ENCODE data around the gene KCNMB4. TPM values are rescaled to one million over a fixed set of nuclear protein-coding genes. Genes with fewer than 3 reads are reported as not detected.

KCNMB4 gene
- total RNA-seq, 4 donors from 2014 or later, result 2.6 to 11.0 (median 3.1) TPM

- H3K4me1 ChIP-seq, result no peaks in the 10 kb centered on the region
- H3K36me3 ChIP-seq, result no peaks in the 10 kb centered on the region
- intact Hi-C loops (cut with DNase I; ENCODE audit: low total_unique reads), result no loop called here
- no peak overlapping the region for H3K27ac ChIP-seq
- no peak overlapping the region for H3K4me3 ChIP-seq
- H3K27me3 ChIP-seq, result no peaks in the 10 kb centered on the region
- no peaks in the 10 kb centered on the region for H3K9me3 ChIP-seq
- no peak for DNase-seq
- TF ChIP-seq POLR2A (IDR thresholded peaks at IDR 0.05) (no peak), CTCF (IDR thresholded peaks at IDR 0.05) (no peak)
Measured at GRCh38 chr12:70360218-70360617, 5.9 kb upstream of the KCNMB4 start.

GRCh38 chr12:70364695-70365397, 1.2 kb upstream of the KCNMB4 start:
- Histone ChIP-seq H3K9me3 (no peaks in the 10 kb centered on the region), H3K27ac (no peak overlapping the region), H3K4me3 (peak overlapping the region in 1 of 2 donors; percentile 71), H3K36me3 (no peaks in the 10 kb centered on the region), H3K27me3 (no peaks in the 10 kb centered on the region), H3K4me1 (no peaks in the 10 kb centered on the region)
- no peak for DNase-seq
- intact Hi-C loops (cut with DNase I; ENCODE audit: low total_unique reads), result no loop called here
- TF ChIP-seq POLR2A (IDR thresholded peaks at IDR 0.05), result no peak
- TF ChIP-seq CTCF (IDR thresholded peaks at IDR 0.05), result no peak

- DNase-seq, result peak in 1 of 2 donors; percentile 13
- intact Hi-C loops (cut with DNase I; ENCODE audit: low total_unique reads), result no loop called here
- Histone ChIP-seq H3K4me3 (peak overlapping the region; percentile 45 to 71), H3K4me1 (no peaks in the 10 kb centered on the region), H3K9me3 (no peaks in the 10 kb centered on the region), H3K27ac (no peak overlapping the region), H3K27me3 (no peaks in the 10 kb centered on the region), H3K36me3 (no peaks in the 10 kb centered on the region)
- no peak for TF ChIP-seq POLR2A (IDR thresholded peaks at IDR 0.05)
- TF ChIP-seq CTCF (IDR thresholded peaks at IDR 0.05), result no peak
Measured at GRCh38 chr12:70365398-70365647, 767 bp upstream of the KCNMB4 start.

- Histone ChIP-seq H3K27ac (peak overlapping the region in 1 of 2 donors; percentile 61), H3K9me3 (no peaks in the 10 kb centered on the region), H3K4me1 (no peaks in the 10 kb centered on the region), H3K36me3 (no peaks in the 10 kb centered on the region), H3K4me3 (peak overlapping the region; percentile 45 to 71), H3K27me3 (no peaks in the 10 kb centered on the region)
- intact Hi-C loops (cut with DNase I; ENCODE audit: low total_unique reads), result no loop called here
- DNase-seq, result peak; percentile 20 to 28
- no peak for TF ChIP-seq CTCF (IDR thresholded peaks at IDR 0.05)
- no peak for TF ChIP-seq POLR2A (IDR thresholded peaks at IDR 0.05)
Measured at GRCh38 chr12:70366581-70367257, 629 bp downstream of the KCNMB4 start.
